AG04449 (cell line): ENCODE measurements around the gene GABRG3.

Experiments used
- CTCF ChIA-PET: fragments of 350-600 bp; formaldehyde crosslinking; extraction: SDS; loops from one replicate; lab custom pipeline; 2021; ENCODE audit warnings: antibody characterized with exemption; lab: Yijun Ruan, JAX
- POLR2A ChIA-PET: fragments of 400-600, 350-600 bp; formaldehyde crosslinking; extraction: SDS; loops from one replicate; lab custom pipeline; 2020; ENCODE audit warnings: antibody characterized with exemption, inconsistent platforms; lab: Yijun Ruan, JAX
- DNase-seq: peaks from one replicate; pipeline ENCODE4 v3.0.0-alpha.2; 2010; ENCODE audit warnings: low read depth, low spot score
- H3K4me3 ChIP-seq: 2 replicates; pipeline ENCODE4 v1.5.1; 2011; ENCODE audit warnings: low read depth, mild to moderate bottlenecking, control low read depth, low read length
- CTCF ChIP-seq: IDR thresholded peaks from one replicate; pipeline ENCODE4 v1.5.1; 2011; ENCODE audit warnings: mild to moderate bottlenecking, moderate library complexity, low read length, control low read depth, inconsistent platforms; ENCODE audit not compliant: insufficient read depth; ENCODE audit errors: missing control alignments

The GABRG3 gene

GRCh38 chr15:27101982-27102381 is 131.0 kb downstream of the GABRG3 start:
- no peak for TF ChIP-seq CTCF
- H3K4me3 ChIP-seq, result no peak overlapping the region
- ChIA-PET CTCF (no interaction called here), POLR2A (no interaction called here)
- no peak for DNase-seq

GRCh38 chr15:27111323-27111722 is 140.3 kb downstream of the GABRG3 start:
- TF ChIP-seq CTCF, result no peak
- DNase-seq, result no peak
- H3K4me3 ChIP-seq, result no peak overlapping the region
- POLR2A ChIA-PET, result no interaction called here
- CTCF ChIA-PET, result no interaction called here

DNA sequence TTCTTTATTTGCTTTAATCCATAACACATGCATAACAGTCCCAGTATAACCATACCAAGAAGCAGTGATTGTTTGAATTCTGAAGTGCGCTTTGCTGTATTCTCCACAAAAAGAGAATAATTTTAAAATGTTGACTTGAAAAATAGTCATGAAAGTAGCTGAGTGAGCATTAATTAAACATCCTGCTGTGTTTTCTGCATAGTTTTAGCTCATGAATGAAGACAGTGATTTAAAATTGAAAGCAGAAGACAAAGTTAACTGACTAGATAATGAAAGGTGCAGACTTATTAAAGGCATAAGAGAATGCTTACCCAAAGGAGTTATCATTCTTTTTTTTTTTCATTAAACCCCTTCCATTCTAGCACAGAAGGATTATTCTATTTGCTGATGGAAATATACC is 143.5 kb downstream of the GABRG3 start:
- no peak for TF ChIP-seq CTCF
- POLR2A ChIA-PET, result no interaction called here
- no peak for DNase-seq
- CTCF ChIA-PET, result no interaction called here
- H3K4me3 ChIP-seq, result no peak overlapping the region

- no peak for TF ChIP-seq CTCF
- H3K4me3 ChIP-seq, result no peak overlapping the region
- POLR2A ChIA-PET, result no interaction called here
- CTCF ChIA-PET, result no interaction called here
- DNase-seq, result no peak
Observed at GRCh38 chr15:27119695-27120266, 148.8 kb downstream of the GABRG3 start.

- no peak for DNase-seq
Observed at GRCh38 chr15:27121672-27122071, 150.7 kb downstream of the GABRG3 start.

DNA sequence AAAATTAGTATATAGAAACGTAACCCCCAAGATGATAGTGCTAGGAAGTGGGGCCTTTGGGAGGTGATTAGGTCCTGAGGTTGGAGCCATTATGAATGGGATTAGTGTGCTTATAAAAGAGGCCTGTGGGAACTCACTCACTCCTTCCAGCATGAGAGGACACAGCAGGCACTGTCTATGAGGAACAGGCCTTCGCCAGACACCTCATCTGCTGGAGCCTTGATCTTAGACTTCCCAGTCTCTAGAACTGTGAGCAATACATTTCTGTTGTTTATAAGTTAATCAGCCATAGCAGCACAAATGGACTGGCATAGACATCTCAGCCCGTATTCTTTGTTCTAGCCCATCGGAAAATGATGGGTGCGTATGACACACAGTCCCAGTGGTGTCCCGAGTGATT is 152.3 kb downstream of the GABRG3 start:
- no peak for TF ChIP-seq CTCF
- DNase-seq, result no peak
- ChIA-PET CTCF (no interaction called here), POLR2A (no interaction called here)
- H3K4me3 ChIP-seq, result no peak overlapping the region

More at GRCh38 chr15:27121672-27122071, 150.7 kb downstream of the GABRG3 start:
- no peak overlapping the region for H3K4me3 ChIP-seq
- ChIA-PET POLR2A (no interaction called here), CTCF (no interaction called here)
- no peak for TF ChIP-seq CTCF
